Hepatocyte (in vitro differentiated cells): ENCODE measurements around the gene PKP4. TPM values are rescaled to one million over a fixed set of nuclear protein-coding genes. Genes with fewer than 3 reads are reported as not detected.

Experiments used
- DNase-seq: peaks from one replicate; pipeline ENCODE4 v3.0.0-alpha.2; 2016; ENCODE audit warnings: low spot score
- H2AFZ ChIP-seq: fragments of 200-600 bp; sonication (generic); 2 replicates; pipeline ENCODE4 v1.6.0; 2016; ENCODE audit warnings: antibody characterized with exemption, mild to moderate bottlenecking
- H3K27ac ChIP-seq: fragments of 200-600 bp; sonication (generic); 2 replicates; pipeline ENCODE4 v1.5.1; 2016; ENCODE audit warnings: mild to moderate bottlenecking
- H3K27me3 ChIP-seq: fragments of 200-600 bp; sonication (generic); 2 replicates; pipeline ENCODE4 v1.6.1; 2016
- H3K36me3 ChIP-seq: fragments of 200-600 bp; sonication (generic); replicated peaks from 2 replicates; pipeline ENCODE4 v1.5.1; 2016; ENCODE audit warnings: low read depth; ENCODE audit not compliant: insufficient read depth
- H3K4me1 ChIP-seq: fragments of 200-600 bp; sonication (generic); 2 replicates; pipeline ENCODE4 v1.5.1; 2016; ENCODE audit warnings: mild to moderate bottlenecking, moderate library complexity; ENCODE audit not compliant: insufficient read depth
- H3K4me2 ChIP-seq: fragments of 200-600 bp; sonication (generic); 2 replicates; pipeline ENCODE4 v1.6.0; 2016
- H3K4me3 ChIP-seq: fragments of 200-600 bp; sonication (generic); 2 replicates; pipeline ENCODE4 v1.5.1; 2016; ENCODE audit warnings: mild to moderate bottlenecking
- H3K79me2 ChIP-seq: fragments of 200-600 bp; sonication (generic); 2 replicates; pipeline ENCODE4 v1.6.0; 2017; ENCODE audit warnings: mild to moderate bottlenecking
- H3K9me2 ChIP-seq: fragments of 200-600 bp; sonication (generic); replicated peaks from 2 replicates; pipeline ENCODE4 v1.6.0; 2017; ENCODE audit warnings: mild to moderate bottlenecking; ENCODE audit not compliant: insufficient read depth
- H3K9me3 ChIP-seq: fragments of 200-600 bp; sonication (generic); 2 replicates; pipeline ENCODE4 v1.5.1; 2016; ENCODE audit warnings: low read depth, mild to moderate bottlenecking
- H4K20me1 ChIP-seq: fragments of 200-600 bp; sonication (generic); 2 replicates; pipeline ENCODE4 v1.6.0; 2016; ENCODE audit warnings: mild to moderate bottlenecking; ENCODE audit not compliant: insufficient read depth, poor library complexity, severe bottlenecking
- EZH2 ChIP-seq: fragments of 200-600 bp; sonication (generic); IDR thresholded peaks from 2 replicates; pipeline ENCODE4 v1.6.1; 2016; ENCODE audit warnings: antibody characterized with exemption, mild to moderate bottlenecking, borderline replicate concordance
- EZH2phosphoT487 ChIP-seq: fragments of 200-600 bp; sonication (generic); IDR thresholded peaks from one replicate; pipeline ENCODE4 v1.6.1; 2018; ENCODE audit warnings: antibody characterized with exemption, mild to moderate bottlenecking, low read depth, moderate library complexity; ENCODE audit not compliant: unreplicated experiment, severe bottlenecking
- WGBS: methylation state at CpG from one replicate; pipeline ENCODE4 v1.1.6; 2016; ENCODE audit warnings: low lambda C conversion rate; ENCODE audit errors: missing lambda C conversion rate; 5-methylcytosine and 5-hydroxymethylcytosine counted together
- polyA plus RNA-seq: library from polyadenylated mRNA; unstranded; fragments of >200 nt; fragmentation: Nextera tagmentation; extraction: Ambion mirVana; gene quantifications from 2 replicates; pipeline ENCODE4 v1.2.1, GENCODE V29; 2016
- total RNA-seq: library from RNA; depleted of rRNA; stranded (reverse); fragments of >200 nt; gene quantifications from 2 replicates; pipeline ENCODE4 v1.2.3, GENCODE V29; 2014
- TF ChIP-seq, protein P1 (sequence below): fragments of 200-600 bp; sonication (generic); IDR thresholded peaks from 2 replicates; pipeline ENCODE4 v1.5.1; 2016; ENCODE audit warnings: antibody characterized with exemption, mild to moderate bottlenecking; ENCODE audit not compliant: poor library complexity

PKP4 gene
- total and polyA plus RNA-seq, 2 experiments from 2014 or later = 10.6 to 32.2 TPM

DNA sequence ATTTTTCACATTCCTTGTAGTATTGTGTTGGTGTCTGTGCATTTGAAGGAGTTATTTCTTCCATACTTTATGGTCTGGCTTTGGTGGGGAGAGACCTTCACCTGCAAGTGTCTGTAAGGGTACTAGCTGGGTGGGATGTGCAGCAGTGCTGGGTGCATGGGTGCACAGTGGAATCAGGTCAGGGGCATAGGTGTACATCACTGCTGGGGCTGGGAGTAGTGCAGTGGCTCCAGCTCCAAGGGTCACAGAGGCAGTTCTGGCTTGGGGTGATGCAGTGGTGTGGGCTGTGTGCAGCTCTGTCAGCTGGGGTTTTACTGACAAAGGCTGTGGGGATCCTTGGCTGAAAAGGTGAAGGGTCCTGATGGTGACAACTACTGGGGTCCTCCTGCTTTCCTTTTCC is 45.0 kb upstream of the PKP4 start:
- no peak for DNase-seq
- no peak overlapping the region for H2AFZ ChIP-seq
- H3K27me3 ChIP-seq = no peaks in the 10 kb centered on the region
- no peaks in the 10 kb centered on the region for H3K4me1 ChIP-seq
- no peak overlapping the region for H3K27ac ChIP-seq
- no peaks in the 10 kb centered on the region for H3K36me3 ChIP-seq
- H3K9me3 ChIP-seq = peaks cover 7% of the 10 kb centered on the region
- H3K4me3 ChIP-seq = no peak overlapping the region
- H3K9me2 ChIP-seq = no peaks in the 10 kb centered on the region
- H4K20me1 ChIP-seq = no peaks in the 10 kb centered on the region
- H3K4me2 ChIP-seq = no peak overlapping the region
- no peaks in the 10 kb centered on the region for H3K79me2 ChIP-seq
- TF ChIP-seq, protein P1, sequence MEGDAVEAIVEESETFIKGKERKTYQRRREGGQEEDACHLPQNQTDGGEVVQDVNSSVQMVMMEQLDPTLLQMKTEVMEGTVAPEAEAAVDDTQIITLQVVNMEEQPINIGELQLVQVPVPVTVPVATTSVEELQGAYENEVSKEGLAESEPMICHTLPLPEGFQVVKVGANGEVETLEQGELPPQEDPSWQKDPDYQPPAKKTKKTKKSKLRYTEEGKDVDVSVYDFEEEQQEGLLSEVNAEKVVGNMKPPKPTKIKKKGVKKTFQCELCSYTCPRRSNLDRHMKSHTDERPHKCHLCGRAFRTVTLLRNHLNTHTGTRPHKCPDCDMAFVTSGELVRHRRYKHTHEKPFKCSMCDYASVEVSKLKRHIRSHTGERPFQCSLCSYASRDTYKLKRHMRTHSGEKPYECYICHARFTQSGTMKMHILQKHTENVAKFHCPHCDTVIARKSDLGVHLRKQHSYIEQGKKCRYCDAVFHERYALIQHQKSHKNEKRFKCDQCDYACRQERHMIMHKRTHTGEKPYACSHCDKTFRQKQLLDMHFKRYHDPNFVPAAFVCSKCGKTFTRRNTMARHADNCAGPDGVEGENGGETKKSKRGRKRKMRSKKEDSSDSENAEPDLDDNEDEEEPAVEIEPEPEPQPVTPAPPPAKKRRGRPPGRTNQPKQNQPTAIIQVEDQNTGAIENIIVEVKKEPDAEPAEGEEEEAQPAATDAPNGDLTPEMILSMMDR = no peak
- TF ChIP-seq EZH2phosphoT487 (no peak), EZH2 (no peak)

DNA sequence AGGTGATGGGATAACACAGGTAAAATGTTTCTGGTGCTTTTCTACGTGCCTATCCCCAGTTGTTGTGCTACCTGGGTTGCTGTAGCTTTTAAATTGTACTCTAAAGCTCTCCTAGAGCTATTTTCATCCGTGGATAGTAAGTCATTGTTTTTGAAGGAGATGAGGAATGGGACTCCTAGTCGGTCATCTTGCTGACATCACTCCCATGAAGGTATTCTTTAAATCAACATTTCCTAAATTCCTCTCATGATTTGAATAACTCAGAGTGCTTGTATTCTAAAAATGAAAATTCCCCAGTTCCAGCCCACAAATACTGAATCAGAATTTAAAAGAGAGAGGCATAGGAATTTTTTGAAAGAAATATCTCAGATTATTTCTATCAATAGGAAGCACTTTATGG is 44.5 kb upstream of the PKP4 start:
- TF ChIP-seq EZH2phosphoT487 (no peak), EZH2 (no peak)
- TF ChIP-seq, protein P1 = no peak
- H3K4me3 ChIP-seq = no peak overlapping the region
- WGBS = 54% methylated on average over 3 of the region's 3 CpGs

DNA sequence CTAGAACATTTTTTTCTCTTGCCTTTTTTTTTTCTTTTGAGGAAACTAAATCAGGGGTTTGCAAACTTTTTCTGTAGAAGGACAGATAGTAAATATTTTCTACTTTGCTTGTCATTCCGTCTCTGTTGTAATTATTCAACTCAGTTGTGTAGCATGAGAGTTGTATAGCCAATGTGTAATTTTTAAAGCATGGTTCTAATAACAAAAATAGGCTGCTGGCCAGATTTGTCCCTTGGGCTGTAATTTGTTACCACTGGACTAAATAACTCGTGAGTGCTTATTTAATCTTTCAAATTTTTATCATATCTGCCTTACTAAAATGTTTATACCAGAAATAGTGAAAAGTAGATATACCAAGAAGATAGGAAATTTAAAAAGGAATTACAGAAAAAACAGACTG is 43.2 kb upstream of the PKP4 start:
- H3K27ac ChIP-seq = no peak overlapping the region
- no peaks in the 10 kb centered on the region for H3K9me2 ChIP-seq
- H4K20me1 ChIP-seq = no peaks in the 10 kb centered on the region
- no peak overlapping the region for H3K4me3 ChIP-seq
- no peaks in the 10 kb centered on the region for H3K27me3 ChIP-seq
- 69% methylated on average over 2 of the region's 2 CpGs for WGBS
- no peak for DNase-seq
- no peaks in the 10 kb centered on the region for H3K79me2 ChIP-seq
- H3K9me3 ChIP-seq = peaks cover 7% of the 10 kb centered on the region
- no peaks in the 10 kb centered on the region for H3K36me3 ChIP-seq
- no peaks in the 10 kb centered on the region for H3K4me1 ChIP-seq
- H3K4me2 ChIP-seq = no peak overlapping the region
- H2AFZ ChIP-seq = no peak overlapping the region
- no peak for TF ChIP-seq EZH2phosphoT487
- no peak for TF ChIP-seq EZH2
- TF ChIP-seq, protein P1 = no peak

More for the DNA sequence above, 44.5 kb upstream of the PKP4 start:
- Histone ChIP-seq H3K36me3 (no peaks in the 10 kb centered on the region), H4K20me1 (no peaks in the 10 kb centered on the region), H3K79me2 (no peaks in the 10 kb centered on the region), H3K9me2 (no peaks in the 10 kb centered on the region), H3K4me1 (no peaks in the 10 kb centered on the region), H3K27me3 (no peaks in the 10 kb centered on the region), H3K27ac (no peak overlapping the region), H3K4me2 (no peak overlapping the region), H2AFZ (no peak overlapping the region), H3K9me3 (peaks cover 7% of the 10 kb centered on the region)
- DNase-seq = no peak

DNA sequence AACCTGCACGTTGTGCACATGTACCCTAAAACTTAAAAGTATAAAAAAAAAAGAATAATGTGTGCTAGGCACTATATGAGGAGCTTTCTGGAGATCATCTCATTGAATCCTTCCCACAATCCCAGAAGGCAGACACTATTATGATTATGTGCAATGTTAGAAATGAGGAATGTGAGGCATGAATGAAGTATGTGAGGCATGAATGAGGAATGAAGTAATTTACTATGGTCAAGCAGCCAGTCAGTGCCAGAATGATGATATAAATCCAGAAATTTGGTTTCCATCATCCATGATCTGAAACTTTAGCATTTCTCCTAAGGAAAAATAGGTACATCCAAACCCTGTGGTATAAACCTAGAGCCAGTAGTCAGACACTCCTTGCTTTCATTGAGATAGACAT is 42.2 kb upstream of the PKP4 start:
- Histone ChIP-seq H3K27me3 (no peaks in the 10 kb centered on the region), H3K4me3 (no peak overlapping the region), H3K4me2 (no peak overlapping the region), H3K27ac (no peak overlapping the region), H2AFZ (no peak overlapping the region), H4K20me1 (no peaks in the 10 kb centered on the region), H3K36me3 (no peaks in the 10 kb centered on the region), H3K79me2 (no peaks in the 10 kb centered on the region), H3K9me3 (peaks cover 7% of the 10 kb centered on the region), H3K4me1 (no peaks in the 10 kb centered on the region), H3K9me2 (no peaks in the 10 kb centered on the region)
- DNase-seq = no peak
- TF ChIP-seq, protein P1 = no peak
- TF ChIP-seq EZH2phosphoT487 (no peak), EZH2 (no peak)
- 94% methylated on average over 1 of the region's 1 CpG for WGBS
